ENCODE results near the gene CDK5R1.
"Not testable (repeated sequence)": the region's sequence is repeated elsewhere in the genome, so short reads cannot be mapped to it uniquely, and the experiment has no call there.

Gene CDK5R1

GRCh38 chr17:32519228-32520103 is 32.7 kb downstream of the CDK5R1 start:
- DNase-seq, result peak; percentile 82

DNA sequence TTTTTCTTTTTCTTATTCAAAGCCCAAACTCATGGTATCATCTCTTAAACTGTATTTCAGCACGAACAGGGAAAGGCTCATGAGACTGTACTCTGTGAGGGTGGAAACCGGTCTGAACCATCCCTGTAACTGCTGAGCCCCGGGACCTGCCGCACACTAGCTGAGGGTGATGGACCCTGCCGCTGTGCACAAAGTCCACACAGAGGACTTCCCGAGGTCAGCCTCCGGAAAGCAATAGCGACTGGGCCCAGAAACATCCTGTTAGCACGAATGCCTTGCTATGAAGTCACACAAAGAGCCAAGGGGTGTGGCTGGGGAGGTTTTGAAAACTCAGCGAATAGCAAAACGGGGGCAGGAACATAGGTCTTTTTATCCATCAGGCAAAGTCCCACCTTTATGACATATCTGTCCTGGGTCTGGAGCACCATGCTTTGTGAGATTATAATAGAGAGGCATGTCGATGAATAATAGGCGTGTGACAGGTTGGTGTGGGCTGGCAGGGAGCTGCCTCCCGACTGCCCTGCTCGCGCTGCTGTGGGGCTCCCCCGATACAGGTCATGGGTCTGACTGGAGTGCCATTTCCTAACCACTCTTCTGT is 33.4 kb downstream of the CDK5R1 start:
- peak; percentile 60 for DNase-seq

DNA sequence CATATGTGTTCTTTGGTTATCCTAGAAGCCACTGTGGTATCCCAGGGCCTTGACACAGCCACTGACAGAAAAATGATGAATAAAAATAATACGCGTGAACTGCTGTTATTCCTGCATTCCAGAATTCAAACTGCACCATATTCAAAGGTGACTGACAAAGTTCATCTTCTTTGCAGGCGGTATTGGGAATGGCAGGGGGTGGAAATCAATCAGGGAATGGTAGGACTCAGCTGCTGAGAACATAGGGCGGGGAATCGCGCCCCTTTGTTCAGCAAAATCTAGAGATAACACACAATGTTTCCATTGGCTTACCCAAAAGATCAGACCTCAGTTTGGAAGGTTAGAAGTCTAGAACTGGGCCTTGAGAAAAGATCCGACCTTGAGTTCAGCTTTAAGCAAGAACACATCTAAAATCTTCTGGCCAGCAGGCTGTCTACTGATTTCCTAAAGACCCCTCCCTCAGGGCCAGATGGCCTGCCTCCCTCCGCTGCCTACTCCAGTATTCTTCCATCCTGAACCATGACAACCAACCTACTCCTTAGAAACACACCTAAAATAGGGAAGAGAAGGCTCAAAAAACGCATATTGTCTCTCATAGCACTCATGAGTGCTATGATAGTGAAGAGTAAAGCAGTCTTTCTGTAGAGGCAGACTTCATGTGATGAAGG is 34.1 kb downstream of the CDK5R1 start:
- no peak for DNase-seq

DNA sequence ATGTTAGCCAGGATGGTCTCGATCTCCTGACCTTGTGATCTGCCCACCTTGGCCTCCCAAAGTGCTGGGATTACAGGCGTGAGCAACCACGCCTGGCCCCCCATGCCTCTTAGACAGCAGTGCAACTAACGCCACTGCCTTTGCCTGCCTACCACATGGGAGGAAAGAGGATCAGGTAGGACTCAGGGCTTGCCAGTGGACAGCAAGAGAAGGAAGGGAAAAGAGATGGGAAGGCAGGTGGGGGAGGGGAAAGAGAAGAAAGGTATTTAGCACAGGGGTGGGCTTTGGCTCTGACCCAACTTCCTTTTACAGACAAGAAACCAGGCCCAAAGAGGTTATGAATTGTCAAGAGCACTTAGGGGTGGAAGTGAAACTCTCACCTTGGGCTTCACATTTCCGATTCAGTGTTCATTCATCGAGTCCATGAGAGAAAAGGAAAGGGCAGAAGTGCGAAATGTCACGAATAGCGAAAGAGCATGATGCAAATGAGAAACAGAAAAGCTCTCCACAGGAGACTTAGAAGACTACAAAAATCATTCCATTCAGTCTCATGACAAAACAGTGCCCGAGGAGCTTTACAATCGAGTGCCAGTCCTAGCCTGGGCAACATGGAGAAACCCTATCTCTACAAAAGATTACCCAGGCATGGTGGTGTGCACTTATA is 36.4 kb downstream of the CDK5R1 start:
- peak; percentile 55 for DNase-seq

- peak; percentile 36 for DNase-seq
Measured at GRCh38 chr17:32523827-32524552, 37.2 kb downstream of the CDK5R1 start.

DNA sequence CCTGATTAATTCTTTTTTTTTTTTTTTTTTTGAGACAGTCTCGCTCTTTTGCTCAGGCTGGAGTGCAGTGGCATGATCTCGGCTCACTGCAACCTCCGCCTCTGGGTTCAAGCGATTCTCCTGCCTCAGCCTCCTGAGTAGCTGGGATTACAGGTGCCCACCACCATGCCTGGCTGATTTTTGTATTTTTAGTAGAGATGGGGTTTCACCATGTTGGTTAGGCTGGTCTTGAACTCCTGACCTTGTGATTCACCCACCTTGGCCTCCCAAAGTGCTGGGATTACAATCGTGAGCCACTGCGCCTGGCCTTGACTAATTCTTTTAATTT is 37.7 kb downstream of the CDK5R1 start:
- not testable (repeated sequence) for DNase-seq

GRCh38 chr17:32525122-32525521 is 38.3 kb downstream of the CDK5R1 start:
- DNase-seq, result no peak

DNA sequence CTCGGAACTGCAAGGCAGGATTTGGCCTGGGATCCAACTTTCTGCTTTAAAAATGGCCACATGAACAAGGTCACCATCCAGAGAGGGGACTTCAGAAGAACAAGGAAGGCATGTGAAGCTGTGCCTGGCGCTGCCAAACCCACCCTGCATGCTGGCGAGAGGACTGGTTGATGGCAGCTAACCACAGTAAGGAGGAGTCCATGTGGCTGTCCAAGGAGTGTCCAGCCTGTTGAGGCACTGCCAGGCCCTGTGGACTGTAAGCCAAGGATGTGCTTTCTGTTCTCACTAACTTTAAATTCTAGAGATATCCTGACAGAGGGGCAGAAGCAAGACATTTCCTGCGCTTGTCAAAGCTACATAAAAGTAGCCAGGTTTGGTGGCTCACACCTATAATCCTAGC is 40.4 kb downstream of the CDK5R1 start:
- DNase-seq, result no peak

DNA sequence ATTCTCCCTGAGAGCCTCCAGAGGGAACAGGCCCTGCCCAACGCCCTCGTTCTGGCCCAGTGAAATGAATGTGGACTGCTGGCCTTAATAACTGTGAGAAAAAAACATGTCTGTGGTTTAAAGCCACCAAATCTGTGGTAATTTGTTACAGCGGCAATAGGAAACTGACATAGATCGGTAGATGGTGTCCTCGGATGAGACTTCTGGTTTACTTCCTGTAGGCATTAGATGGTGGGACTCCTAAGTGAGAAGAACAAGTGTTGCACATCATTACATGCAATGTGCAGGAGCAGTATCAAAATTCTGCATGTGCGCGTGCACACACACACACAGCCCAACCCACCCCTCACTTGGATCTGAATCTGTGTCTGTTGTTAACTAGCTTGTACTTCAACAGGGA is 42.0 kb downstream of the CDK5R1 start:
- peak; percentile 21 for DNase-seq

GRCh38 chr17:32529604-32530003 is 42.8 kb downstream of the CDK5R1 start:
- DNase-seq, result no peak

- no peak for DNase-seq
Measured at GRCh38 chr17:32533296-32533695, 46.5 kb downstream of the CDK5R1 start.

- no peak for DNase-seq
Measured at GRCh38 chr17:32536736-32537643, 50.2 kb downstream of the CDK5R1 start.

Measured in NK-92 treated with Interleukin-12 subunit alpha and Interleukin-12 subunit beta, amount 100 ng/mL, for 24 hours (cell line).